Heart left ventricle (tissue), 16 donors: ENCODE measurements around the gene R3HDM2. TPM values are rescaled to one million over a fixed set of nuclear protein-coding genes. Genes with fewer than 3 reads are reported as not detected.
"Not testable (repeated sequence)": the region's sequence is repeated elsewhere in the genome, so short reads cannot be mapped to it uniquely, and the experiment has no call there.

ENCODE experiments used
- ATAC-seq, 4 donors: fragments of 200-7000 bp; cut with Tn5 transposase; one replicate each; pipeline ENCODE4 v1.9.1; 2020 to 2022; ENCODE audit warnings: moderate library complexity in 4 of 4, mild to moderate bottlenecking in 3 of 4, moderate number of reproducible peaks in 1 of 4
- DNase-seq, 5 donors: peaks; one replicate each; pipeline ENCODE4 v3.0.0-alpha.2; 2020
- H3K27ac ChIP-seq, 12 donors: fragments of 200-600 bp; sonication (generic) in 4 of 12; one replicate each; pipeline versions ENCODE4 v1.5.0 to v1.8.0; 2016 to 2022; ENCODE audit warnings: mild to moderate bottlenecking in 2 of 12
- H3K27me3 ChIP-seq, 9 donors: fragments of 200-600 bp; sonication (generic) in 2 of 9; one replicate each; pipeline versions ENCODE4 v1.5.1 to v1.8.0; 2016 to 2022; ENCODE audit warnings: mild to moderate bottlenecking in 3 of 9
- H3K36me3 ChIP-seq, 9 donors: fragments of 200-600 bp; sonication (generic) in 2 of 9; one replicate each; pipeline versions ENCODE4 v1.5.0 to v1.8.0; 2018 to 2022; ENCODE audit warnings: mild to moderate bottlenecking in 2 of 9
- H3K4me1 ChIP-seq, 12 donors: fragments of 200-600 bp; sonication (generic) in 4 of 12; one replicate each; pipeline versions ENCODE4 v1.5.0 to v1.8.0; 2016 to 2022; ENCODE audit warnings: mild to moderate bottlenecking in 3 of 12
- H3K4me3 ChIP-seq, 12 donors: fragments of 200-600 bp; sonication (generic) in 4 of 12; one replicate each; pipeline versions ENCODE4 v1.5.0 to v1.8.0; 2017 to 2022; ENCODE audit warnings: mild to moderate bottlenecking in 9 of 12, moderate library complexity in 4 of 12
- H3K9me3 ChIP-seq, 12 donors: fragments of 200-600 bp; sonication (generic) in 4 of 12; one replicate each; pipeline versions ENCODE4 v1.5.0 to v1.8.0; 2016 to 2022; ENCODE audit warnings: mild to moderate bottlenecking in 1 of 12
- CTCF ChIP-seq, 12 donors: fragments of 200-600 bp; sonication (generic) in 4 of 12; IDR thresholded peaks; one replicate each; pipeline versions ENCODE4 v1.5.0 to v1.8.0; 2018 to 2022; ENCODE audit warnings: antibody characterized with exemption in 12 of 12, mild to moderate bottlenecking in 5 of 12
- POLR2A ChIP-seq, 2 donors: fragments of 450-650 bp; IDR thresholded peaks; one replicate each; pipeline ENCODE4 v1.6.1; 2017; ENCODE audit warnings: antibody characterized with exemption in 2 of 2, mild to moderate bottlenecking in 2 of 2, moderate library complexity in 2 of 2
- WGBS, 4 donors: extraction: QIAGEN DNeasy Blood & Tissue Kit in 2 of 4; methylation state at CpG; one replicate each; pipeline versions ENCODE4 v1.1.5 to v1.1.7; 2013 to 2018; 5-methylcytosine and 5-hydroxymethylcytosine counted together
- intact Hi-C, 10 donors: fragments of 100-400 bp; cut with DNase I; formaldehyde crosslinking; loops; one replicate each; pipeline versions ENCODE4 v1.11.1 to v1.14.2; 2022
- polyA plus RNA-seq, 2 donors: library from polyadenylated mRNA; stranded (reverse); fragments of 200-250 nt; gene quantifications; one replicate each; pipeline ENCODE4 v1.2.3, GENCODE V29; 2013
- total RNA-seq, 9 donors: library from RNA; depleted of rRNA in 2 of 9; stranded (reverse); fragments of >200 nt in 2 of 9; fragmentation: NEBNext Ultra II Directional in 3 of 9; extraction: Animal tissue kit (Norgen Biotek cat#: 25700) in 3 of 9; gene quantifications; one replicate each; pipeline versions ENCODE4 v1.1.0 to v1.2.4, GENCODE V29; 2016 to 2023
- donor health status: ischemic (EF 13 %, LVEDD 7.1; RV severe dilation, severe dysfunction).
- donor health status: healthy with polysubstance abuse.
- donor health status: DM: no; HTN: yes; CAD: no.
- donor health status: DM: no; HTN: no; CAD: no.
- donor health status: ischemic (EF 25% LVEDD 6.9; RV normal size, moderate dysfunction).
- donor health status: ischemic (EF 25% LVEDD 5.7; RV mildly dilated, moderate dysfunction).
- donor health status: healthy.
- donor health status: DM: yes; HTN: yes; CAD: no.
- donor health status: ischemic (EF 35%, LVEDD 5.7; RV mildly dilated, moderate dysfunction).
- donor health status: nonischemic (EF 11% LVEDD 7.7; RV severe dilation, severe dysfunction).
- donor health status: DM: yes; HTN: yes; CAD: no.
- donor health status: PGD.
- donor health status: ischemic (EF 29% LVEDD 5.4; RV normal size, mild dysfunction).
- donor health status: nonischemic (EF 23%, LVEDD 6.1; RV moderate dilation, normal function).

The R3HDM2 gene
- total and polyA plus RNA-seq, 11 donors = 12.7 to 102 (median 59.8) TPM

GRCh38 chr12:57341275-57341990 is 89.4 kb downstream of the R3HDM2 start:
- peak in 3 of 4 donors; percentile 43 to 74 (median 58) for ATAC-seq
- 33 to 47% (median 40%) methylated on average over 7 of the region's 7 CpGs for WGBS, 4 donors
- peak overlapping the region in 1 of 12 donors; percentile 14 for H3K4me3 ChIP-seq
- peaks cover 0 to 8% (median 0%) of the 10 kb centered on the region in 9 donors for H3K36me3 ChIP-seq
- H3K4me1 ChIP-seq = peaks cover 0 to 36% (median 27%) of the 10 kb centered on the region in 12 donors
- DNase-seq = no peak
- intact Hi-C loops = no loop called here
- H3K27ac ChIP-seq = peak overlapping the region in 4 of 12 donors; percentile 7 to 56 (median 30)
- no peak for TF ChIP-seq POLR2A (IDR thresholded peaks at IDR 0.05)
- no peak for TF ChIP-seq CTCF (IDR thresholded peaks at IDR 0.05)
- no peaks in the 10 kb centered on the region for H3K9me3 ChIP-seq
- no peaks in the 10 kb centered on the region for H3K27me3 ChIP-seq

- Histone ChIP-seq H3K4me3 (peak overlapping the region in 1 of 12 donors; percentile 16), H3K9me3 (no peaks in the 10 kb centered on the region), H3K4me1 (peaks cover 0 to 36% (median 27%) of the 10 kb centered on the region in 12 donors), H3K27me3 (no peaks in the 10 kb centered on the region), H3K27ac (peak overlapping the region in 7 of 12 donors; percentile 2 to 79 (median 30)), H3K36me3 (peaks cover 0 to 8% (median 0%) of the 10 kb centered on the region in 9 donors)
- ATAC-seq (peak; percentile 52 to 90 (median 82)), DNase-seq (peak in 4 of 5 donors; percentile 72 to 82 (median 78))
- 0 to 5% (median 4%) methylated on average over 3 of the region's 3 CpGs for WGBS, 4 donors
- TF ChIP-seq POLR2A (IDR thresholded peaks at IDR 0.05) = no peak
- no peak for TF ChIP-seq CTCF (IDR thresholded peaks at IDR 0.05)
- intact Hi-C loops = no loop called here
These were observed 90.7 kb downstream of the R3HDM2 start for GRCh38 chr12:57340104-57340503.

GRCh38 chr12:57336299-57336698 is 94.5 kb downstream of the R3HDM2 start:
- H3K27me3 ChIP-seq, ATAC-seq, H3K9me3 ChIP-seq, H3K4me3 ChIP-seq, H3K27ac ChIP-seq, DNase-seq, intact Hi-C loops: not testable (repeated sequence)
- 97 to 99% (median 99%) methylated on average over 4 of the region's 4 CpGs for WGBS, 4 donors
- Histone ChIP-seq H3K36me3 (peaks cover 0 to 13% (median 3%) of the 10 kb centered on the region in 9 donors), H3K4me1 (peaks cover 0 to 26% (median 15%) of the 10 kb centered on the region in 12 donors)

GRCh38 chr12:57334219-57334618 is 96.6 kb downstream of the R3HDM2 start:
- Histone ChIP-seq H3K36me3 (peaks cover 0 to 17% (median 6%) of the 10 kb centered on the region in 9 donors), H3K4me1 (peaks cover 0 to 5% (median 0%) of the 10 kb centered on the region in 12 donors), H3K9me3 (no peaks in the 10 kb centered on the region), H3K27me3 (no peaks in the 10 kb centered on the region), H3K27ac (no peak overlapping the region), H3K4me3 (no peak overlapping the region)
- WGBS, 4 donors = 95 to 100% (median 98%) methylated on average over 1 of the region's 1 CpG
- ATAC-seq (no peak), DNase-seq (no peak)
- intact Hi-C loops = no loop called here
- TF ChIP-seq POLR2A (IDR thresholded peaks at IDR 0.05) (no peak), CTCF (IDR thresholded peaks at IDR 0.05) (no peak)
